GM12891 (cell line): Measurements from ENCODE around the gene EEF1B2.

ENCODE experiments used
- POLR2A ChIP-seq: IDR thresholded peaks from 2 replicates; pipeline ENCODE4 v1.6.1; 2011; ENCODE audit warnings: low read depth, low read length, control low read depth
- POLR2AphosphoS5 ChIP-seq: IDR thresholded peaks from 2 replicates; pipeline ENCODE4 v1.6.1; 2011; ENCODE audit warnings: low read depth, low read length, control low read depth
- POU2F2 ChIP-seq: IDR thresholded peaks from 2 replicates; pipeline ENCODE4 v1.6.1; 2011; ENCODE audit warnings: low read depth, mild to moderate bottlenecking, control low read depth, low read length, moderate library complexity

DNA sequence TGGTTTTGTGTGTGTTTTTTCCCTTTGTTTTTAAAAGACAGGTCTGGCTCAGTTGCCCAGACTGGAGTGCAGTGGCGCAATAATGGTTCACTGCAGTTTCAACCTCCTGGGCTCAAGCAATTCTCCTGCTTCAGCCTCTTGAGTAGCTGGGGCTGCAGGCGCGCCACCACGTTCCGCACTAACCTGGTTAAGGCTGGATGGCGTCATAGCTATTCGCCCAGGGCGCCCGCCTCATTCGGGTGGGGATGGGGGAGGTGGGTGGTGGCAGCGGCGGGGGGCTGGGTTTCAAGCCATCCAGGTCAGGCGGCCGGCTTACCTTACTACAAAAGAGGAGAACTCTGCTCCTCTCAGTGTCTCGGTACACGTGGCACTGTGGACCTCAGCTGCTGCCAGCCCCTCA is 42.8 kb downstream of the EEF1B2 start:
- TF ChIP-seq POLR2A (no peak), POU2F2 (no peak), POLR2AphosphoS5 (no peak)
